22Rv1 (cell line): Measurements from ENCODE around the gene ITGB3BP.

Experiments used
- H3K27ac ChIP-seq: fragments of 450-650 bp; 2 replicates; pipeline ENCODE4 v1.5.1; 2017
- ZFX ChIP-seq: fragments of 450-650 bp; IDR thresholded peaks from 2 replicates; pipeline ENCODE4 v1.6.1; 2017; ENCODE audit warnings: antibody characterized with exemption, borderline replicate concordance
- TF ChIP-seq, protein P1 (sequence below): fragments of 450-650 bp; IDR thresholded peaks from 2 replicates; pipeline ENCODE4 v1.5.1; 2017; ENCODE audit warnings: mild to moderate bottlenecking

The ITGB3BP gene

GRCh38 chr1:63506782-63507181, 16.2 kb downstream of the ITGB3BP start:
- no peak overlapping the region for H3K27ac ChIP-seq
- TF ChIP-seq ZFX, result no peak
- TF ChIP-seq, protein P1, sequence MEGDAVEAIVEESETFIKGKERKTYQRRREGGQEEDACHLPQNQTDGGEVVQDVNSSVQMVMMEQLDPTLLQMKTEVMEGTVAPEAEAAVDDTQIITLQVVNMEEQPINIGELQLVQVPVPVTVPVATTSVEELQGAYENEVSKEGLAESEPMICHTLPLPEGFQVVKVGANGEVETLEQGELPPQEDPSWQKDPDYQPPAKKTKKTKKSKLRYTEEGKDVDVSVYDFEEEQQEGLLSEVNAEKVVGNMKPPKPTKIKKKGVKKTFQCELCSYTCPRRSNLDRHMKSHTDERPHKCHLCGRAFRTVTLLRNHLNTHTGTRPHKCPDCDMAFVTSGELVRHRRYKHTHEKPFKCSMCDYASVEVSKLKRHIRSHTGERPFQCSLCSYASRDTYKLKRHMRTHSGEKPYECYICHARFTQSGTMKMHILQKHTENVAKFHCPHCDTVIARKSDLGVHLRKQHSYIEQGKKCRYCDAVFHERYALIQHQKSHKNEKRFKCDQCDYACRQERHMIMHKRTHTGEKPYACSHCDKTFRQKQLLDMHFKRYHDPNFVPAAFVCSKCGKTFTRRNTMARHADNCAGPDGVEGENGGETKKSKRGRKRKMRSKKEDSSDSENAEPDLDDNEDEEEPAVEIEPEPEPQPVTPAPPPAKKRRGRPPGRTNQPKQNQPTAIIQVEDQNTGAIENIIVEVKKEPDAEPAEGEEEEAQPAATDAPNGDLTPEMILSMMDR, result no peak

DNA sequence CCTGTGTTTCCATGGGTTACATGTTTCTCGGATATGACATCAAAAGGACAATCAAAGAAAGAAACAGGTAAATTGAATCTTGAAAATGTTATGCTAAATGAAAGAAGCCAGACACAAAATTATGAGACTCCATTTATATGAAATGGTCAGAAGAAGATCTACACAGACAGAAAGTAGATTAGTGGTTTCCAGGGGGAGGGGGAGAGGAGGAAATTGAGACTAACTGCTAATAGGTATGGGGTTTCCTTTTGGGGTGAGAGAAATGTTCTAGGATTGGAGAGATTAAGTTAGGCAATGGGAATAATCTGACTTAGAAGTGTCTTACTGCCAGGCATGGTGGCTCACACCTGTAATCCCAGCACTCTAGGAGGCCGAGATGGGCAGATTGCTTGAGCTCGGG, 21.8 kb downstream of the ITGB3BP start:
- H3K27ac ChIP-seq, result no peak overlapping the region
- TF ChIP-seq, protein P1, result no peak
- no peak for TF ChIP-seq ZFX

- no peak for TF ChIP-seq ZFX
- TF ChIP-seq, protein P1, result no peak
- H3K27ac ChIP-seq, result no peak overlapping the region
Observed at GRCh38 chr1:63498106-63498505, 24.9 kb downstream of the ITGB3BP start.

DNA sequence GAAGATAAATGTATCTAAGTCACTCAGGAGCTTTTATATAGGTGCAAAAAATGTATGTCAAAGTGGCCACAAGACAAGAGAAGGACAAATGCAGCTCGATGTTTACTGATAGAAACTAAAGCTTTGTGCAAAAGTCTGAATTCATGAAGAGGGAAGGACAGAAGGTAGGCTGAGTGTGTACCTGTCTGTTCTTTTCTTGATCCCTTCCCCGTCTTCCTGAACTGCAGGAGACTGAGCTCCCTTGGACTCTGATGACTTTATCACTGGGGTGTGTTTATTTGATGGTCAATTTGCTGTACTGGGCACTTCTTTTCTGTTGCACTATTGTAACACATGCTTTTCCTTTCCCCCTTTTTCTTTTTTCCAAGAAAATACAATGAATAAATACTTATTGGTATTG, 25.4 kb downstream of the ITGB3BP start:
- H3K27ac ChIP-seq, result no peak overlapping the region
- no peak for TF ChIP-seq ZFX
- TF ChIP-seq, protein P1, result no peak

- TF ChIP-seq, protein P1, result no peak
- no peak for TF ChIP-seq ZFX
- no peak overlapping the region for H3K27ac ChIP-seq
Observed at GRCh38 chr1:63487336-63488065, 35.5 kb downstream of the ITGB3BP start.

DNA sequence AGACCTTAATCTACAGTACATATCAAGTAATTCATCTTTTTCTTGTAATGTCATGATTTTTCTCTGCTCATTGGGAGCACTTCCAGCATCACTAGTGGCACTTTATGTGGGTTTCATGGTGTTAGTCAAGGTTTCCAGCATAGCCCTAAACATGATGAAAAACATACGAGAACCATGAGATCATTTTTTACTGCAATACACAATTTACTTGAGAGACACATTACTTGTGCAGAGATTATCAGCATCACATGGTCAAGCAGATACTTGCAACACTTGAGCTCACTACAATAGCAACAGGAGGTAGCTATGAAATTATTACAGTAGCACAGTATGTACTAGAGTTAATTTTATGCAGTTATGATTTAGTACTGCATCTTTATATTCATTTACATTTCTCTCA, 36.4 kb downstream of the ITGB3BP start:
- TF ChIP-seq ZFX, result no peak
- TF ChIP-seq, protein P1, result no peak
- H3K27ac ChIP-seq, result no peak overlapping the region

GRCh38 chr1:63480057-63480456, 43.0 kb downstream of the ITGB3BP start:
- TF ChIP-seq ZFX, result no peak
- TF ChIP-seq, protein P1, result no peak

More at GRCh38 chr1:63480057-63480456, 43.0 kb downstream of the ITGB3BP start:
- no peak overlapping the region for H3K27ac ChIP-seq
